ENCODE measurements around the gene RBL2. TPM values are rescaled to one million over a fixed set of nuclear protein-coding genes. Genes with fewer than 3 reads are reported as not detected.

The RBL2 gene
- total and polyA plus RNA-seq, 2 of the 13 experiments (the other 11 are each of a cell fraction or from before 2014, with no cell fraction given), result 41.2 to 60.9 TPM

- TF ChIP-seq, protein P1, sequence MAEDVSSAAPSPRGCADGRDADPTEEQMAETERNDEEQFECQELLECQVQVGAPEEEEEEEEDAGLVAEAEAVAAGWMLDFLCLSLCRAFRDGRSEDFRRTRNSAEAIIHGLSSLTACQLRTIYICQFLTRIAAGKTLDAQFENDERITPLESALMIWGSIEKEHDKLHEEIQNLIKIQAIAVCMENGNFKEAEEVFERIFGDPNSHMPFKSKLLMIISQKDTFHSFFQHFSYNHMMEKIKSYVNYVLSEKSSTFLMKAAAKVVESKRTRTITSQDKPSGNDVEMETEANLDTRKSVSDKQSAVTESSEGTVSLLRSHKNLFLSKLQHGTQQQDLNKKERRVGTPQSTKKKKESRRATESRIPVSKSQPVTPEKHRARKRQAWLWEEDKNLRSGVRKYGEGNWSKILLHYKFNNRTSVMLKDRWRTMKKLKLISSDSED (CRISPR knock-in tag; IDR thresholded peaks at IDR 0.05), result no peak
- TF ChIP-seq ZFP62 (CRISPR knock-in tag; IDR thresholded peaks at IDR 0.05), result no peak
- no peak for TF ChIP-seq ZNF674 (CRISPR knock-in tag; IDR thresholded peaks at IDR 0.05; ENCODE audit: low read depth)
- no peak for TF ChIP-seq ZNF567 (CRISPR knock-in tag; IDR thresholded peaks at IDR 0.05; ENCODE audit: borderline replicate concordance)
- TF ChIP-seq ZNF441 (CRISPR knock-in tag; IDR thresholded peaks at IDR 0.05; ENCODE audit: borderline replicate concordance), result no peak
- no peak for TF ChIP-seq NPAS2 (CRISPR knock-in tag; IDR thresholded peaks at IDR 0.05; ENCODE audit: borderline replicate concordance)
- TF ChIP-seq, protein P2, sequence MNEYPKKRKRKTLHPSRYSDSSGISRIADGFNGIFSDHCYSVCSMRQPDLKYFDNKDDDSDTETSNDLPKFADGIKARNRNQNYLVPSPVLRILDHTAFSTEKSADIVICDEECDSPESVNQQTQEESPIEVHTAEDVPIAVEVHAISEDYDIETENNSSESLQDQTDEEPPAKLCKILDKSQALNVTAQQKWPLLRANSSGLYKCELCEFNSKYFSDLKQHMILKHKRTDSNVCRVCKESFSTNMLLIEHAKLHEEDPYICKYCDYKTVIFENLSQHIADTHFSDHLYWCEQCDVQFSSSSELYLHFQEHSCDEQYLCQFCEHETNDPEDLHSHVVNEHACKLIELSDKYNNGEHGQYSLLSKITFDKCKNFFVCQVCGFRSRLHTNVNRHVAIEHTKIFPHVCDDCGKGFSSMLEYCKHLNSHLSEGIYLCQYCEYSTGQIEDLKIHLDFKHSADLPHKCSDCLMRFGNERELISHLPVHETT (CRISPR knock-in tag; conservative IDR thresholded peaks at IDR 0.05), result no peak
- TF ChIP-seq SMAD3 (CRISPR knock-in tag; IDR thresholded peaks at IDR 0.05), result no peak
- TF ChIP-seq GATA4 (IDR thresholded peaks at IDR 0.05; ENCODE audit: borderline replicate concordance, low read depth), result no peak
- TF ChIP-seq, protein P3, sequence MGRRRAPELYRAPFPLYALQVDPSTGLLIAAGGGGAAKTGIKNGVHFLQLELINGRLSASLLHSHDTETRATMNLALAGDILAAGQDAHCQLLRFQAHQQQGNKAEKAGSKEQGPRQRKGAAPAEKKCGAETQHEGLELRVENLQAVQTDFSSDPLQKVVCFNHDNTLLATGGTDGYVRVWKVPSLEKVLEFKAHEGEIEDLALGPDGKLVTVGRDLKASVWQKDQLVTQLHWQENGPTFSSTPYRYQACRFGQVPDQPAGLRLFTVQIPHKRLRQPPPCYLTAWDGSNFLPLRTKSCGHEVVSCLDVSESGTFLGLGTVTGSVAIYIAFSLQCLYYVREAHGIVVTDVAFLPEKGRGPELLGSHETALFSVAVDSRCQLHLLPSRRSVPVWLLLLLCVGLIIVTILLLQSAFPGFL (CRISPR knock-in tag; IDR thresholded peaks at IDR 0.05), result no peak
- TF ChIP-seq IRF9 (CRISPR knock-in tag; IDR thresholded peaks at IDR 0.05; ENCODE audit: borderline replicate concordance), result no peak; the same call in 1 of the 2 replicates
- no peak for TF ChIP-seq HOXA3 (CRISPR knock-in tag; IDR thresholded peaks at IDR 0.05)
- TF ChIP-seq SIX4 (CRISPR knock-in tag; IDR thresholded peaks at IDR 0.05), result no peak
- no peak for TF ChIP-seq SMARCC2 (IDR thresholded peaks at IDR 0.05)
- peak; percentile 50 for TF ChIP-seq YY1 (IDR thresholded peaks at IDR 0.05; ENCODE audit: insufficient read depth, insufficient replicate concordance, low read depth, low read length)
- no peak for TF ChIP-seq SMC3 (IDR thresholded peaks at IDR 0.05; ENCODE audit: low read length)
- peak; percentile 68 for TF ChIP-seq PBX2 (CRISPR knock-in tag; IDR thresholded peaks at IDR 0.05)
- no peak for TF ChIP-seq ZNF253 (CRISPR knock-in tag; IDR thresholded peaks at IDR 0.05; ENCODE audit: borderline replicate concordance)
- TF ChIP-seq NRL (CRISPR knock-in tag; IDR thresholded peaks at IDR 0.05; ENCODE audit: borderline replicate concordance), result no peak
Measured at GRCh38 chr16:53435066-53435688, 906 bp downstream of the RBL2 start (continued).

Measured in HepG2 (cell line).